ENCODE measurements around the gene ALDH1L1. TPM values are rescaled to one million over a fixed set of nuclear protein-coding genes. Genes with fewer than 3 reads are reported as not detected.
"Not testable (repeated sequence)": the region's sequence is repeated elsewhere in the genome, so short reads cannot be mapped to it uniquely, and the experiment has no call there.

The ALDH1L1 gene
- polyA plus RNA-seq, 3 donors from 2014 or later, result not detected

DNA sequence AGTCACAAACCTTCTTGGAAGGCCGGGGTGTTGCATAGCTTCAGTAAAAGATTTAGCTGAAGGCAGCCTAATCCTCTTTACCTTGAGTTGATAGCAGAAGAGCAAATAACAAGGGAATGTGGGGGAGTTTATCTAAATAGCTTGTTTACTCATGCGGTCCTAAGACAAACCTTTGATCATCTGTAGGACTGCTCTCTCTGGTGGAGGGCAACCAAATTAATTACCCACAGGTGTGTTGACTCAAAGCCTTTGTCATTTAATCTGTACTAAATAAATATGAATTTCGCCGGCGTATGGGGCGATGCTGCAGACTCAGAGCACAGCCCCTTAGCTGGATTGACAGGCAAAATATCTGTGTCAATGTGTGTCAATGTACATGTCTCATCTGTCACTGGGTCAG lies 113.7 kb downstream of the ALDH1L1 start:
- H3K27me3 Mint-ChIP-seq (ENCODE audit: low read depth in 3 of 3); H3K4me3 Mint-ChIP-seq; H3K9me3 Mint-ChIP-seq; DNase-seq: not testable (repeated sequence)
- H3K4me1 Mint-ChIP-seq, result peaks cover 16 to 17% of the 10 kb centered on the region in 2 donors
- peak overlapping the region in 1 of 6 donors; percentile 10 for H3K27ac Mint-ChIP-seq
- H3K36me3 Mint-ChIP-seq, result peaks cover 4 to 13% (median 6%) of the 10 kb centered on the region in 3 donors

GRCh38 chr3:126065876-126066275 lies 114.5 kb downstream of the ALDH1L1 start:
- peaks cover 4 to 13% (median 6%) of the 10 kb centered on the region in 3 donors for H3K36me3 Mint-ChIP-seq
- no peak for DNase-seq
- no peaks in the 10 kb centered on the region for H3K9me3 Mint-ChIP-seq
- H3K27ac Mint-ChIP-seq, result no peak overlapping the region
- H3K27me3 Mint-ChIP-seq (ENCODE audit: low read depth in 3 of 3), result no peaks in the 10 kb centered on the region
- peaks cover 16 to 17% of the 10 kb centered on the region in 2 donors for H3K4me1 Mint-ChIP-seq
- H3K4me3 Mint-ChIP-seq, result no peak overlapping the region

GRCh38 chr3:126064627-126065258 lies 115.6 kb downstream of the ALDH1L1 start:
- Mint-ChIP-seq H3K27ac (peak overlapping the region in 2 of 6 donors; percentile 23 to 26), H3K36me3 (peaks cover 4 to 11% (median 6%) of the 10 kb centered on the region in 3 donors), H3K4me1 (peaks cover 16 to 17% of the 10 kb centered on the region in 2 donors), H3K9me3 (no peaks in the 10 kb centered on the region), H3K4me3 (no peak overlapping the region), H3K27me3 (ENCODE audit: low read depth in 3 of 3) (no peaks in the 10 kb centered on the region)
- no peak for DNase-seq

GRCh38 chr3:126063358-126063965 lies 116.9 kb downstream of the ALDH1L1 start:
- Mint-ChIP-seq H3K9me3 (no peaks in the 10 kb centered on the region), H3K4me3 (peak overlapping the region in 1 of 5 donors; percentile 10), H3K36me3 (peaks cover 4 to 14% (median 10%) of the 10 kb centered on the region in 3 donors), H3K27me3 (ENCODE audit: low read depth in 3 of 3) (no peaks in the 10 kb centered on the region), H3K4me1 (peaks cover 16 to 19% of the 10 kb centered on the region in 2 donors), H3K27ac (peak overlapping the region; percentile 46 to 89 (median 75))
- no peak for DNase-seq

GRCh38 chr3:126061301-126062032 lies 118.9 kb downstream of the ALDH1L1 start:
- Mint-ChIP-seq H3K4me1 (peaks cover 16 to 23% of the 10 kb centered on the region in 2 donors), H3K27me3 (ENCODE audit: low read depth in 3 of 3) (no peaks in the 10 kb centered on the region), H3K9me3 (no peaks in the 10 kb centered on the region), H3K4me3 (no peak overlapping the region), H3K36me3 (peaks cover 4 to 8% (median 6%) of the 10 kb centered on the region in 3 donors), H3K27ac (no peak overlapping the region)
- no peak for DNase-seq

DNA sequence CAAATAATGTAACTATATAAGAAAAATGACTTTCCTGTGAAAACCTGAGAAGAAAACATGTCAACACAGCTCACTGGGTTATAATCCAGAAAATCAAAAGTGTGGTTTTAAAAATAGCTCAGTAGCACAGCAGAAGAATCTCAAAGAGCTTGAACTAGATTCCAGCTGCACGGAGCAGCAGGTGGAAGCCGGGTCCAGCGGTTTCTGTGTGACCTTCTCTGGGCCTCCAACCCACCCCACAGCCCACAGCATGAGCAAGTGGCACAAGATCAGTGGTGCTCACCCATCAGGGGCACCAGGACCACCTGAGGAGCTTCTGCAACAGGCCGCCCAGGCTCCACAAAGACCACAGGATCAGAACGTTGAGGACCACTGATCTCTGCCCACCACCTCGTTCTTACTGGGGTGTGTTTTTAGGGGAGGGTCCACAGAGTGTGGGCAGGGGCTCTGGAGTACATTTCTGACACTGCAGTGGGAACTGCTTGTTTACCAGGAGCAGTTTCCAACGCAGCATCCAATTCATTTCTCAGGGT lies 119.7 kb downstream of the ALDH1L1 start:
- no peaks in the 10 kb centered on the region for H3K27me3 Mint-ChIP-seq (ENCODE audit: low read depth in 3 of 3)
- DNase-seq, result no peak
- peaks cover 3 to 6% (median 4%) of the 10 kb centered on the region in 3 donors for H3K36me3 Mint-ChIP-seq
- H3K4me1 Mint-ChIP-seq, result peaks cover 16 to 23% of the 10 kb centered on the region in 2 donors
- H3K27ac Mint-ChIP-seq, result no peak overlapping the region
- H3K9me3 Mint-ChIP-seq, result no peaks in the 10 kb centered on the region
- H3K4me3 Mint-ChIP-seq, result no peak overlapping the region

GRCh38 chr3:126058666-126059065 lies 121.7 kb downstream of the ALDH1L1 start:
- Mint-ChIP-seq H3K4me1 (peaks cover 7 to 15% of the 10 kb centered on the region in 2 donors), H3K36me3 (peaks cover 3 to 5% (median 4%) of the 10 kb centered on the region in 3 donors), H3K9me3 (no peaks in the 10 kb centered on the region), H3K4me3 (no peak overlapping the region), H3K27ac (peak overlapping the region in 1 of 6 donors; percentile 39), H3K27me3 (ENCODE audit: low read depth in 3 of 3) (no peaks in the 10 kb centered on the region)
- DNase-seq, result no peak

- no peaks in the 10 kb centered on the region for H3K27me3 Mint-ChIP-seq (ENCODE audit: low read depth in 3 of 3)
- peaks cover 3 to 15% of the 10 kb centered on the region in 2 donors for H3K4me1 Mint-ChIP-seq
- peak overlapping the region in 1 of 6 donors; percentile 73 for H3K27ac Mint-ChIP-seq
- no peaks in the 10 kb centered on the region for H3K9me3 Mint-ChIP-seq
- no peak for DNase-seq
- peaks cover 3 to 5% (median 4%) of the 10 kb centered on the region in 3 donors for H3K36me3 Mint-ChIP-seq
- no peak overlapping the region for H3K4me3 Mint-ChIP-seq
Measured at GRCh38 chr3:126057936-126058335, 122.5 kb downstream of the ALDH1L1 start.

GRCh38 chr3:126057501-126057819 lies 122.9 kb downstream of the ALDH1L1 start:
- H3K27me3 Mint-ChIP-seq (ENCODE audit: low read depth in 3 of 3), result peaks cover 0 to 1% (median 0%) of the 10 kb centered on the region in 3 donors
- H3K4me3 Mint-ChIP-seq, result no peak overlapping the region
- no peak for DNase-seq
- H3K27ac Mint-ChIP-seq, result peak overlapping the region in 1 of 6 donors; percentile 73
- peaks cover 3 to 5% (median 4%) of the 10 kb centered on the region in 3 donors for H3K36me3 Mint-ChIP-seq
- peaks cover 8 to 19% of the 10 kb centered on the region in 2 donors for H3K4me1 Mint-ChIP-seq
- no peaks in the 10 kb centered on the region for H3K9me3 Mint-ChIP-seq

DNA sequence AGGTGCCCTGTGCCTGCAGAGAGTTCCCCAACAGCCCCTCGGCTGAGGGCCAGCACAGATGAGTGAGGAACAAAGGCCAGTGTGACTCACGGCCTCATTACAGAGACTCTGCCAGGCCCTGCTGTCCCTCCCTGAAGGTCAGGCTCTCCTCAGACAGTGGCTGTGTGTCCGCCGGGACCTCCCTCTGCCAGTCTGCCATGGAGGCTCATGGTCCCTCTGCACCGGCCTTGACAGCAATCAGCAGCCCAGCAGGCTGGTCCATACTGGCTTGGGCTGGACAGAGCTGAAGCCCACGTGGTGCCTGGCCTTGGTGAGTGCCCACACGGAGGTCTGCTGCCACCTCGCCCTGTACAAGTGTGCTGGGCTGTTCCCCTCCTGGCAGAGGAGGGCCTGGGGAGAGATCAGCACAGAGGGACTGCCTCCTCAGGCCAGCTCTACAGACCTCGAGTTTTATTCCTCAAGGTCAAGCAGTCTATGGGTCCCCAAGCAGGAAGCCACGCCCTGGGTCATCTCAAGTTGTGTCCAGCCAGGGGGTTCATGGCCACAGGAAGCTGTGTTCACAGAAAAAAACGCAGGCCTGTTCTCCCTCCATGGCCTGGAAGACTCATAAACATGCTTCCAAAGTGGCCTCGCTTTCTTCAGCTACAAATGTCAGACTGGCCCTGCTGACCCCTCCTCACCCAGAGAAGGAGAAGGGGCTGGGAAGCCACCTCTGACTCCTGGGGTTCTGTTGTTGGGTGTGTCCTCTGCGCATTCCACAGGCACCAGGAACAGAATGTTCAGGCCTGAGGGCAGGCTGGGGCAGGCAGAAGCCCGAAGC lies 123.5 kb downstream of the ALDH1L1 start:
- Mint-ChIP-seq H3K36me3 (peaks cover 3 to 5% (median 4%) of the 10 kb centered on the region in 3 donors), H3K4me3 (no peak overlapping the region), H3K4me1 (peaks cover 11 to 25% of the 10 kb centered on the region in 2 donors), H3K9me3 (no peaks in the 10 kb centered on the region), H3K27me3 (ENCODE audit: low read depth in 3 of 3) (peaks cover 0 to 2% (median 0%) of the 10 kb centered on the region in 3 donors), H3K27ac (no peak overlapping the region)
- no peak for DNase-seq

DNA sequence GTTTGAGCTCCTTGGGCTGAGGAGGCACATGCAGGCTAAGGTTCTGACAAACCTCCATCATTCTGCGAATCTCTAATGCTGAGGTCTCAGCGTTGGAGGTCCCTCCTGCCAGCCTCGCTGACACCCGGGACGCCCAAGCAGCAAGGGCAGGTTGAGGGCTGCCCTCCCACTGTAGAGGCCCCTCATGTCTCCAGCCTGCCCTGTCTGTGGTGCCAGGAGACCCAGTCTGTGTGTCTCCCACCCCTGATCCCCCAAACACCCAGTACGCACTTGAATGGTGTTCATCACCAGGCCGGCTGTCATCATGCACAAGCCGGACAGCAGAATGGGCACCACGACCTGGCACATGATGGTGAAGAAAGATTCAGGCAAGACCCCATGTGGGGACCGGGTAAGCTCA lies 124.3 kb downstream of the ALDH1L1 start:
- Mint-ChIP-seq H3K36me3 (peaks cover 3 to 5% (median 4%) of the 10 kb centered on the region in 3 donors), H3K27ac (no peak overlapping the region)

DNA sequence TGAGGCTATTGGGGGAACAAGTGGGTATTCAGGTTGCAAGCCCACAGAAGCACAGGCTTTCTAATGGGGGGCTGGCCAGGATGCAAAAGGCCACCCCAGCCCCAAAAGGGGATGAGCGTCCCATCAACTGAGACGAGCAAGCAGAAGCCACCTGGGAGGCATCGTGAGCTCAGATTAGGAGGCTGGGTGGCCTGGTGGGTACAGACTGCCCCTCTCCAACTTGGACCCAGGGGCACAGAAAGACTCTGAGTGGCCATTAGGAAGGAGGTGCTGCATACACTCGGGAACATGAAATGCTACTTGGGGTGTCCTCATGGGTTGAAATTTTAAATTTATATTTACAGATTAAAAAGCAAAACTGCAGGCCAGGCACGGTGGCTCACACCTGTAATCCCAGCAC lies 125.5 kb downstream of the ALDH1L1 start:
- peak overlapping the region in 1 of 6 donors; percentile 41 for H3K27ac Mint-ChIP-seq
- peaks cover 11 to 25% of the 10 kb centered on the region in 2 donors for H3K4me1 Mint-ChIP-seq
- peaks cover 0 to 2% (median 0%) of the 10 kb centered on the region in 3 donors for H3K27me3 Mint-ChIP-seq (ENCODE audit: low read depth in 3 of 3)
- peaks cover 3 to 6% (median 4%) of the 10 kb centered on the region in 3 donors for H3K36me3 Mint-ChIP-seq
- no peak overlapping the region for H3K4me3 Mint-ChIP-seq
- no peaks in the 10 kb centered on the region for H3K9me3 Mint-ChIP-seq
- no peak for DNase-seq

More for the DNA sequence above, 124.3 kb downstream of the ALDH1L1 start:
- Mint-ChIP-seq H3K4me3 (no peak overlapping the region), H3K4me1 (peaks cover 11 to 25% of the 10 kb centered on the region in 2 donors), H3K9me3 (no peaks in the 10 kb centered on the region), H3K27me3 (ENCODE audit: low read depth in 3 of 3) (peaks cover 0 to 2% (median 0%) of the 10 kb centered on the region in 3 donors)
- no peak for DNase-seq

- Mint-ChIP-seq H3K4me3 (no peak overlapping the region), H3K9me3 (no peaks in the 10 kb centered on the region), H3K27me3 (ENCODE audit: low read depth in 3 of 3) (peaks cover 0 to 2% (median 0%) of the 10 kb centered on the region in 3 donors), H3K4me1 (peaks cover 11 to 25% of the 10 kb centered on the region in 2 donors), H3K36me3 (peaks cover 3 to 6% (median 3%) of the 10 kb centered on the region in 3 donors), H3K27ac (peak overlapping the region in 3 of 6 donors; percentile 5 to 89 (median 41))
- no peak for DNase-seq
Measured at GRCh38 chr3:126053949-126054569, 126.3 kb downstream of the ALDH1L1 start.
